GM12864 (cell line): ENCODE data around the gene CNGB1.

Source experiments
- DNase-seq: peaks from one replicate; pipeline ENCODE4 v3.0.0-alpha.2; 2011; ENCODE audit warnings: low read depth
- H3K4me3 ChIP-seq: 2 replicates; pipeline ENCODE4 v1.5.1; 2011; ENCODE audit warnings: mild to moderate bottlenecking, low read depth, low read length, control low read depth
- CTCF ChIP-seq: IDR thresholded peaks from 2 replicates; pipeline ENCODE4 v1.5.1; 2011; ENCODE audit warnings: low read depth, mild to moderate bottlenecking, moderate library complexity, low read length, control low read depth, inconsistent platforms; ENCODE audit errors: missing control alignments

CNGB1 gene

GRCh38 chr16:58000706-58001676 lies 30.1 kb upstream of the CNGB1 start, which contains the start of gene USB1:
Gene USB1, plus strand, starts transcription at chr16:58001407. Its CDS starts 77 bp downstream, at chr16:58001484.
- peak within 1 kb of the TSS; percentile 67 for H3K4me3 ChIP-seq
- peak; percentile 68 for TF ChIP-seq CTCF
- peak; percentile 59 for DNase-seq

DNA sequence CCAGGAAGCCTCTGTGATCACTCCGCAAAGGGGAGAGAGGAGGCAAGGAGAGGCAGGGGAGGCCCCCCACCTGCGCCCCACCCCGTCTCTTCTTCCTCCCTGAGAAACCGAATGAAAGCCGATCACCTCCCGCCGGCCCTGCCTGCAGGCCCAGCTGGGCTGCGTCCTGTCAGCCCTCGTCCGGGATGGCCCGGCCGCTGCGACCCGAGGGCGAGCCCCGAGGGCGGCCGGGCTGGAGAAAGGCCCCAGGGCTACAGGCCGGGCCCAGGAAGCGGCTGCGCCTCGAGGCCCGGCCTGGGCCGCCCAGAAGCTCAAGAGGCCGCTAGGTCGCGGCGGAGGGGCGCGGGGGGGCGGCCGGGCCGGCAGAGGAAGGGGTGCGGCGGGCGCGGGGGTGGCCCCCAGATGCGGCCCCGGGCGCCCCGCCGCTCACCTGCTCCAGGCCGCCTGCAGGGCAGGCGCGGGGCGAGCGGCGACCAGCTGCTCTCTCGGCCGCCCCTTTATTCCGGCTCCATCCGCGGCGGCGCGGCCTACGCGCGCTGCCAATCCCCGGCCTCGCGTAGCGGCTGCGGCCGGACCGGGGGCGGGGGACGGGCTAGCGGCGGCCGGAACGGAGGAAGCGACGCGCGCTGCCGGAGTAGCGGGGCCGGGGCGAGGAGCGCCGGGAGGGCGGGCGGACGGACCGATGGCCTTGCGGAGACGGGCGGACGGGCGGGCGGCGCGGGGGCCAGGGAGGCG lies 29.2 kb upstream of the CNGB1 start, which contains the start of gene ZNF319:
Gene ZNF319, minus strand, starts transcription at position 702 of the 735 bp plus-strand sequence. CDS start 2,407 bp downstream, outside the sequence.
- H3K4me3 ChIP-seq: peak within 1 kb of the TSS; percentile 67
- DNase-seq: no peak
- no peak for TF ChIP-seq CTCF

DNA sequence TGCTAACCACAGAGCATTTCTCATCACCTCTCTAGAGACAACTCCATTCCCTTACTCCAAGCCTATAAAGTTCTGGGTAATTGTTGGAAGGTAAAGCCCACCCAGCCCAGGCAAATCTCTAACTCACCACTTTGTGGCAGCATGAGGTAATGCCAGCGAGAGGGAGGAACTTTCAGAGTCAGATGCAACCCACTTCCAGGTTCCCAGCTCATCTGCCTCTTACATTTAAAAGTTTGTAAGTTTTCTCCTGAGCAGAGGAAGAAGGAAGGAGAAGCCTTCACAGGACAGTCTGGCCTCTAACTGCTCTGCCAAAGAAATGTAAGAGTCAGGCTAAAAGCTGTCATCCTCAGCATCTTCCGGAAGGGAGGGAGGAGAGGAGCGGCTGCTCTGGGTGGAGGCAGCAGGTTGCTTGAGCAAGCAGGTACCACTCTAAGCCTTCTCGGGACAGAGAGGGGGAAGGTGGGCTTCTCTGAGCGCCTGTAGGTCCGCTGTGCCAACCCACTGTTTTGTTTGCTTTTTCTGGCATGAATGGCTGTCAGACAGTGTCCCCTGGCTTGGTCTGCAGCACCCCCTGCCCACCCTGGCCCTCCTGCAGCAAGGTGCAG lies 28.5 kb upstream of the CNGB1 start:
- peak overlapping the region; percentile 67 for H3K4me3 ChIP-seq
- DNase-seq: no peak
- peak; percentile 7 for TF ChIP-seq CTCF

DNA sequence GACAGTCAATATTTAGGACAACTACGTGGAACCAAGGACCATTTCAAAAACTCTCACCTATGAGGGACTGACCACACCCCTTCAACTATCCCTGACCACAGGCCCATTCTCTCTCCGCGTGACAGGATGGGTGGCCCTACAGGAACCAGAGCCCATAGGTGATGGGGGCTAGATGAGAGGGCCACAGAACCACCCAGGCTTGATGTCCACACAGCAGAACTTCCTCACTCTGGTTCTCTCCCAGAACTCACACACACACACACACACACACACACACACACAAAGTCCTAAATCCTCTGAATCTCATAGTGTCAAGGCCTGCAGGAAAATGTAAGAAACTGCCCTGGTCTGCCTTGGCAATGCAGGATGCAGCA lies 28.1 kb upstream of the CNGB1 start:
- no peak overlapping the region for H3K4me3 ChIP-seq
- TF ChIP-seq CTCF: no peak
- no peak for DNase-seq

DNA sequence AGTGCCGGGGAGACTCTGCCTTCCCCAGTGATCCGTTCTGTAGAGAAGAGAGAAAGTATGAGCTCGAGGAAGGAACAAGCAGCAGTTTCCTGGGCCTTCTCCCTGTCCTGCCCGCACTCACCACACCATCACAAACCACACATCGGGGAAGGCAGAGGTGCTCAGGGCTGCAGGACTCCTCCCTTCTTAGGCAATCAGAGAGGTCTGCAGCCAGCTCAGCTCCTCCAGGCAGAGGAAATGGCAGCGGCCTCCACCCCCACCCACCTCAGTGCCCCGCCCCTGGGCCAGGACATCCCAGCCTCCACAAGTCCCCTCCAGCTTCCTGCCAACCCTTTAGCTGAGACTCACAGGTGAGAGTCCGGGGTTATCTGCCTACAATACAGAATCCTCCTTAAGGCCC lies 27.6 kb upstream of the CNGB1 start:
- TF ChIP-seq CTCF: no peak
- no peak for DNase-seq
- no peak overlapping the region for H3K4me3 ChIP-seq

DNA sequence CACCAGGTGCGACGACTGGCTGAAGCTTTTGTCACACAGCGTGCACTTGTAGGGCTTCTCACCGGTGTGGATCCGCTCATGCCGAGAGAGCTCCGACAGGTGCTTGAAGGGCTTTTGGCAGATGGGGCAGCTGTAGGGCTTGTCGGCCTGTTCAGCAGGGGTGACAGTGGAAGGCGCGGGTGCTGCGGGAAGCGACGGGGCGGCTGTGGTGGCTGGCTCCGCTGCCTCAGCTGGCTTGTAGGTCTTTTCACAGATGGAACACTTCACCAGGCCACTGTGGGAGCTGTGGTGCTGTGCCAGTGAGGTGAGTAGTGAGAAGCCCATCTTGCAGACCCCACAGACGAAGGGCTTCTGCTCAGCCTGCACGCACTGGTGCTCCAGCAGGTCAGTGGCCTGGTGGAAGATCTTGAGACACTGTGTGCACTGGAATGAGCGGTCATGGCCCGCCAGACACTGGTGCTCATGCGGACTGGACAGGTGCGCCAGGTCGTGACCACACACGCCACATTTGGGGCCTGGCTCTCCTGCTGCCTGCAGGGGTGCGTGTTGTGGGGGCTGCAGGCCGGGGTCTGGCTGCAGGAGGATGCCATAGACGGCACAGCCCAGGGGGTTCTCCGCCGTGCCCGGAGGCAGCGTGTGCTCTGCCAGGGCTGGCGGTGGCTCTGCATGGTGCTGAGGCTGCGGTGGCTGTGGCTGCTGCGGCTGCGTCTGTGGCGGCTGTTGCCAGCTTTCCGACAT lies 26.8 kb upstream of the CNGB1 start:
- no peak for TF ChIP-seq CTCF
- no peak overlapping the region for H3K4me3 ChIP-seq
- DNase-seq: no peak
